PFSK-1 (cell line): ENCODE measurements around the gene RAP1GAP.

ENCODE experiments used
- FOXP2 ChIP-seq: optimal IDR thresholded peaks from 2 replicates; pipeline ENCODE3; 2011; ENCODE audit warnings: borderline replicate concordance, control low read depth, inconsistent platforms; ENCODE audit not compliant: insufficient read depth; ENCODE audit errors: extremely low read length, extremely low read depth
- POLR2AphosphoS5 ChIP-seq: IDR thresholded peaks from 2 replicates; pipeline ENCODE4 v1.6.1; 2012; ENCODE audit warnings: low read depth, mild to moderate bottlenecking, control low read depth, low read length, moderate library complexity
- REST ChIP-seq, 2 experiments: IDR thresholded peaks; 2 replicates each; pipeline versions ENCODE4 v1.6.1 to v1.8.0; 2011 to 2012; ENCODE audit warnings: low read depth in 2 of 2, low read length in 2 of 2, control low read depth in 1 of 2, inconsistent platforms in 1 of 2, mild to moderate bottlenecking in 1 of 2, moderate library complexity in 1 of 2; ENCODE audit not compliant: insufficient read depth in 1 of 2
- SIN3A ChIP-seq: IDR thresholded peaks from 2 replicates; pipeline ENCODE4 v1.6.1; 2012; ENCODE audit warnings: mild to moderate bottlenecking, low read length, moderate library complexity, borderline replicate concordance; ENCODE audit not compliant: insufficient read depth
- TAF1 ChIP-seq: IDR thresholded peaks from 2 replicates; pipeline ENCODE4 v1.6.1; 2012; ENCODE audit warnings: low read length, control low read depth, borderline replicate concordance; ENCODE audit not compliant: insufficient read depth

- TF ChIP-seq REST (IDR thresholded peaks at IDR 0.05; ENCODE audit: insufficient read depth in 1 of 2, low read depth in 2 of 2, low read length in 2 of 2) (no peak), POLR2AphosphoS5 (no peak), FOXP2 (no peak), TAF1 (no peak), SIN3A (no peak)
Observed at GRCh38 chr1:21612057-21612456, 57.1 kb downstream of the RAP1GAP start.
